NCI-H1930 (cell line): Measurements from ENCODE around the gene CHKB.

Experiments
- DNase-seq, 2 experiments: peaks; one replicate each; lab custom pipeline; 2025; lab: John Stamatoyannopoulos, UW

The CHKB gene

GRCh38 chr22:50529897-50530579 lies 52.6 kb downstream of the CHKB start, which contains the start of gene TYMP:
Gene TYMP, minus strand, starts transcription at chr22:50530012. Its CDS starts 303 bp downstream, at chr22:50529709.
- DNase-seq = peak in 1 of 2 experiments; percentile 43

DNA sequence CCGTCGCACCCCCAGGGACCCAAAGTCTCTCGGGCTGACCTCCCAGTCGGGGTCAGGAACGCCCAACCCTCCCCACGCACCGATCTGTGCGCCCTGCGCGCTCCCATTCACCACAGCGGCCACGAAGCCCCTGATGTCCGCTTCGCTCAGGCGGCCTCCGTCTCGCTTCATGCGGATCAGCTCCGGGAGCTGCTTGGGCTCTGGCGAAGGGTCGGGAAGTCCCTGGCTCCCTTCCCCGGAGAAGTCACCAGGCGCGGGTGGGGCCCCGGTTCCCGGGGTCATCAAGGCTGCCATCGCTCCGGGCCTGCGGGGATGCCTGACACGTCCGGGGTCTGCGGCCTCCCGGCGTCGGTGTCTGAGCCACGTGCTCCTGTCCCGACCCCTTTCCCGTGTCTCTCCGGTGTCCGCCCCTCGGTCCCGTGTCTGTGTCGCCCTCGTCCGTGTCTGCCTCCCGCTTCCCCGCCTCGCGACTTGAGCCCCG lies 53.2 kb downstream of the CHKB start:
- DNase-seq = no peak
